Endothelial cell of umbilical vein (primary cell): ENCODE results near the gene GLYATL3. TPM values are rescaled to one million over a fixed set of nuclear protein-coding genes. Genes with fewer than 3 reads are reported as not detected.

ENCODE experiments used
- BruUV-seq: library from RNA; stranded (reverse); fragments of 400-500 nt; replicated peaks from 2 replicates; lab custom pipeline; 2021; lab: Mats Ljungman, UMichigan
- CTCF ChIA-PET: fragments of 300-600, 350-600 bp; sonication (Branson Sonifier 250); formaldehyde crosslinking; loops from one replicate; lab custom pipeline; 2021; ENCODE audit warnings: antibody characterized with exemption, inconsistent platforms; lab: Charles Lee
- POLR2A ChIA-PET: fragments of 300-600, 350-600 bp; sonication (Branson Sonifier 250); formaldehyde crosslinking; loops from one replicate; lab custom pipeline; 2021; ENCODE audit warnings: antibody characterized with exemption, inconsistent platforms; lab: Charles Lee
- DNase-seq: peaks from one replicate; pipeline ENCODE4 v3.0.0-alpha.2; 2011; ENCODE audit warnings: low read depth, low spot score
- FAIRE-seq: peaks from 2 replicates; lab custom pipeline; 2011; peaks lifted over from hg19 to GRCh38; lab: Jason Lieb, UNC
- H2AFZ ChIP-seq: 2 replicates; pipeline ENCODE4 v1.6.0; 2012; ENCODE audit warnings: low read depth, low read length, control low read depth, inconsistent platforms
- H3K27ac ChIP-seq: 2 replicates; pipeline ENCODE4 v1.5.1; 2011; ENCODE audit warnings: low read depth, mild to moderate bottlenecking, control low read depth, low read length, moderate library complexity; ENCODE audit not compliant: insufficient read depth
- H3K27me3 ChIP-seq, 2 experiments: 2 replicates each; pipeline versions ENCODE4 v1.6.0 to v1.6.1; 2011; ENCODE audit warnings: low read length in 2 of 2, mixed read lengths in 1 of 2; ENCODE audit not compliant: control insufficient read depth in 2 of 2, insufficient read depth in 2 of 2
- H3K36me3 ChIP-seq, 2 experiments: 2 replicates in 1 of 2; 3 replicates in 1 of 2; pipeline ENCODE4 v1.5.1; 2011; ENCODE audit warnings: low read length in 2 of 2, mild to moderate bottlenecking in 1 of 2, moderate library complexity in 1 of 2; ENCODE audit not compliant: control insufficient read depth in 2 of 2, insufficient read depth in 2 of 2; ENCODE audit errors: extremely low read depth in 1 of 2
- H3K4me1 ChIP-seq: 3 replicates; pipeline ENCODE4 v1.5.1; 2011; ENCODE audit warnings: mild to moderate bottlenecking, low read length; ENCODE audit not compliant: control insufficient read depth, insufficient read depth; ENCODE audit errors: extremely low read depth
- H3K4me2 ChIP-seq: 2 replicates; pipeline ENCODE4 v1.6.1; 2011; ENCODE audit warnings: low read length, control low read depth, mixed read lengths; ENCODE audit not compliant: insufficient read depth
- H3K4me3 ChIP-seq, 3 experiments: fragments of 200-600 bp in 1 of 3; sonication (generic), shearing (Covaris generic) in 1 of 3; replicated peaks in 1 of 3; 2 replicates each; pipeline ENCODE4 v1.5.1; 2011 to 2016; ENCODE audit warnings: control low read depth in 3 of 3, low read length in 3 of 3, mild to moderate bottlenecking in 2 of 3, inconsistent platforms in 1 of 3, low read depth in 1 of 3, moderate library complexity in 1 of 3; ENCODE audit not compliant: insufficient read depth in 1 of 3
- H3K79me2 ChIP-seq: 2 replicates; pipeline ENCODE4 v1.6.0; 2012; ENCODE audit warnings: low read length, inconsistent platforms; ENCODE audit not compliant: control insufficient read depth, insufficient read depth
- H3K9ac ChIP-seq: replicated peaks from 2 replicates; pipeline ENCODE3; 2011; ENCODE audit warnings: low read length, control low read depth; ENCODE audit not compliant: insufficient read depth; ENCODE audit errors: extremely low read depth
- H3K9me1 ChIP-seq: replicated peaks from 3 replicates; pipeline ENCODE4 v1.6.0; 2011; ENCODE audit warnings: mild to moderate bottlenecking, low read length; ENCODE audit not compliant: control insufficient read depth, insufficient read depth; ENCODE audit errors: extremely low read depth
- H3K9me3 ChIP-seq: replicated peaks from 2 replicates; pipeline ENCODE4 v1.5.1; 2012; ENCODE audit warnings: low read length, inconsistent platforms; ENCODE audit not compliant: control insufficient read depth, insufficient read depth
- H4K20me1 ChIP-seq: replicated peaks from 2 replicates; pipeline ENCODE3; 2011; ENCODE audit warnings: mild to moderate bottlenecking, low read length; ENCODE audit not compliant: control insufficient read depth, insufficient read depth; ENCODE audit errors: extremely low read depth
- EZH2 ChIP-seq: IDR thresholded peaks from 2 replicates; pipeline ENCODE4 v1.6.1; 2012; ENCODE audit warnings: borderline replicate concordance, low read depth, mild to moderate bottlenecking, moderate library complexity, low read length, inconsistent platforms; ENCODE audit not compliant: severe bottlenecking
- FOS ChIP-seq: IDR thresholded peaks from 2 replicates; pipeline ENCODE4 v1.6.1; 2011; ENCODE audit warnings: mild to moderate bottlenecking, low read length, moderate library complexity, borderline replicate concordance; ENCODE audit not compliant: insufficient read depth
- GATA2 ChIP-seq: IDR thresholded peaks from 2 replicates; pipeline ENCODE4 v1.7.0; 2011; ENCODE audit warnings: low read depth, mild to moderate bottlenecking, moderate library complexity, mixed read lengths, low read length; ENCODE audit not compliant: insufficient read length, insufficient read depth
- JUN ChIP-seq: IDR thresholded peaks from 2 replicates; pipeline ENCODE4 v1.6.1; 2011; ENCODE audit warnings: borderline replicate concordance, low read depth; ENCODE audit not compliant: insufficient read length, insufficient read depth
- MYC ChIP-seq: IDR thresholded peaks from one replicate; pipeline ENCODE4 v1.6.1; 2011; ENCODE audit warnings: mild to moderate bottlenecking, low read depth, low read length
- POLR2A ChIP-seq: IDR thresholded peaks from 2 replicates; pipeline ENCODE4 v1.6.1; 2012; ENCODE audit warnings: low read depth, mild to moderate bottlenecking, control low read depth, low read length
- dilution Hi-C: fragments of 300-500 bp; cut with MboI; formaldehyde crosslinking; loops from one replicate; pipeline ENCODE4 v1.15.0; 2019; ENCODE audit warnings: low sequenced_read_pairs; ENCODE audit not compliant: extremely low pct_ligation_motif_present
- intact Hi-C: fragments of 100-400 bp; cut with micrococcal nuclease; formaldehyde crosslinking; loops from one replicate; pipeline ENCODE4 v1.10.0; 2022
- polyA plus RNA-seq, 4 experiments: library from polyadenylated mRNA; depleted of rRNA in 3 of 4; stranded (reverse) in 3 of 4; unstranded in 1 of 4; fragments of >200 nt; gene quantifications; 2 replicates each; pipeline versions ENCODE4 v1.2.1 to v1.2.3, GENCODE V29; 2011 to 2012; ENCODE audit warnings: missing spikeins in 1 of 4
- total RNA-seq: library from RNA; stranded (reverse); gene quantifications from 2 replicates; pipeline ENCODE4 v1.2.3, GENCODE V29; 2021
- TF ChIP-seq, protein P1 (sequence below), 2 donors: IDR thresholded peaks; 1 replicate in 1 of 2; 2 replicates in 1 of 2; pipeline ENCODE4 v1.5.1; 2011; ENCODE audit warnings: low read length in 2 of 2, mild to moderate bottlenecking in 2 of 2, moderate library complexity in 2 of 2, control low read depth in 1 of 2, inconsistent platforms in 1 of 2, low read depth in 1 of 2; ENCODE audit not compliant: insufficient read depth in 1 of 2; ENCODE audit errors: extremely low read depth in 1 of 2
- TF ChIP-seq, protein P2 (sequence below): IDR thresholded peaks from 2 replicates; pipeline ENCODE4 v1.6.1; 2011; ENCODE audit not compliant: insufficient read depth, insufficient read length

Gene GLYATL3
- total and polyA plus RNA-seq, 2 donors (not counting 3 experiments of a cell fraction or from before 2014, with no cell fraction given) = not detected

DNA sequence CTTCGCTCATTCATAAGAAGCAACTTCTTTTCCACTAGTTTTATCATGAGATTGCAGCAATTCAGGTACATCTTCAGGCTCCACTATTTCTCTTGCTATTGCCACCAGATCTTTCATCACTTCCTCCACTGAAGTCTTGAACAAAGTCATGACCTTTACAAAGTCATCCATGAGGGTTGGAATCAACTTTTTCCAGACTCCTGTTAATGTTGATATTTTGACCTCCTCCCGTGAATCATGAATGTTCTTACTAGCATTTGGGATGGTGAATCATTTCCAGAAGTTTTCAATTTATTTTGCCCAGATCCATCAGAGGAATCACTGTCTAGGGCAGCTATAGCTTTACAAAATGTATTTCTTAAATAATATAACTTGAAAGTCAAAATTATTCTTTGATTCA lies 35.0 kb upstream of the GLYATL3 start:
- H3K79me2 ChIP-seq = peaks cover 21% of the 10 kb centered on the region
- TF ChIP-seq, protein P1, sequence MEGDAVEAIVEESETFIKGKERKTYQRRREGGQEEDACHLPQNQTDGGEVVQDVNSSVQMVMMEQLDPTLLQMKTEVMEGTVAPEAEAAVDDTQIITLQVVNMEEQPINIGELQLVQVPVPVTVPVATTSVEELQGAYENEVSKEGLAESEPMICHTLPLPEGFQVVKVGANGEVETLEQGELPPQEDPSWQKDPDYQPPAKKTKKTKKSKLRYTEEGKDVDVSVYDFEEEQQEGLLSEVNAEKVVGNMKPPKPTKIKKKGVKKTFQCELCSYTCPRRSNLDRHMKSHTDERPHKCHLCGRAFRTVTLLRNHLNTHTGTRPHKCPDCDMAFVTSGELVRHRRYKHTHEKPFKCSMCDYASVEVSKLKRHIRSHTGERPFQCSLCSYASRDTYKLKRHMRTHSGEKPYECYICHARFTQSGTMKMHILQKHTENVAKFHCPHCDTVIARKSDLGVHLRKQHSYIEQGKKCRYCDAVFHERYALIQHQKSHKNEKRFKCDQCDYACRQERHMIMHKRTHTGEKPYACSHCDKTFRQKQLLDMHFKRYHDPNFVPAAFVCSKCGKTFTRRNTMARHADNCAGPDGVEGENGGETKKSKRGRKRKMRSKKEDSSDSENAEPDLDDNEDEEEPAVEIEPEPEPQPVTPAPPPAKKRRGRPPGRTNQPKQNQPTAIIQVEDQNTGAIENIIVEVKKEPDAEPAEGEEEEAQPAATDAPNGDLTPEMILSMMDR (IDR thresholded peaks at IDR 0.05; ENCODE audit: extremely low read depth in 1 of 2, insufficient read depth in 1 of 2, low read depth in 1 of 2, low read length in 2 of 2) = no peak
- TF ChIP-seq POLR2A = no peak
- H3K36me3 ChIP-seq = no peaks in the 10 kb centered on the region
- FAIRE-seq (peak; percentile 15), DNase-seq (no peak)
- no peaks in the 10 kb centered on the region for H4K20me1 ChIP-seq
- intact Hi-C loops (no loop called here), dilution Hi-C loops (no loop called here)
- no peak overlapping the region for H3K9ac ChIP-seq
- H3K27ac ChIP-seq = no peak overlapping the region
- CTCF ChIA-PET = no interaction called here
- no peak overlapping the region for H3K4me2 ChIP-seq
- no TSS peak for BruUV-seq
- H3K4me1 ChIP-seq = peaks cover 19% of the 10 kb centered on the region
- no peak overlapping the region for H2AFZ ChIP-seq
- no peak overlapping the region for H3K4me3 ChIP-seq
- no peaks in the 10 kb centered on the region for H3K9me1 ChIP-seq
- H3K9me3 ChIP-seq = no peaks in the 10 kb centered on the region
- no peaks in the 10 kb centered on the region for H3K27me3 ChIP-seq
- POLR2A ChIA-PET = no interaction called here

DNA sequence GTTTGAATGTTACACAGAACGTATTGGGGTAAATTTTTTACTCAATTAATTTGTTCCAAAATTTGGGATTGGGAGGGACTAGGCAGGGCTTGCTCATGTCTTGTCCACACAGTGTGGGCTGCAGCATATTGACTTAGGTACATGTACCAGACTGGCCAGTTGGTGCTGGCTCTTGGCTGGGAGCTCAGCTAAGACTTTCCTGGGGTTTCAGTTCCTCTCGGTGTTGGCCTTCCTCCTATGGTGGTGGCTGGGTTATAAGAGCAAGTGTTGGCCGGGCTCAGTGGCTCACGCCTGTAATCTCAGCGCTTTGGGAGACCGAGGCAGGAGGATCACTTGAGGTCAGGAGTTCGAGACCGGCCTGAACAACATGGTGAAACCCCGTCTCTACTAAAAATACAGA lies 31.7 kb upstream of the GLYATL3 start:
- Histone ChIP-seq H3K4me2 (no peak overlapping the region), H4K20me1 (no peaks in the 10 kb centered on the region), H3K9me3 (no peaks in the 10 kb centered on the region), H3K79me2 (peaks cover 17% of the 10 kb centered on the region), H3K9ac (no peak overlapping the region), H2AFZ (no peak overlapping the region), H3K36me3 (no peaks in the 10 kb centered on the region), H3K27ac (no peak overlapping the region), H3K4me3 (no peak overlapping the region), H3K4me1 (peaks cover 10% of the 10 kb centered on the region), H3K9me1 (no peaks in the 10 kb centered on the region), H3K27me3 (no peaks in the 10 kb centered on the region)
- no peak for FAIRE-seq
- POLR2A ChIA-PET = no interaction called here
- CTCF ChIA-PET = no interaction called here
- intact Hi-C loops = no loop called here
- dilution Hi-C loops = no loop called here
- DNase-seq = no peak
- no TSS peak for BruUV-seq
- TF ChIP-seq, protein P2, sequence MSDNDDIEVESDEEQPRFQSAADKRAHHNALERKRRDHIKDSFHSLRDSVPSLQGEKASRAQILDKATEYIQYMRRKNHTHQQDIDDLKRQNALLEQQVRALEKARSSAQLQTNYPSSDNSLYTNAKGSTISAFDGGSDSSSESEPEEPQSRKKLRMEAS = no peak
- TF ChIP-seq MYC (no peak), POLR2A (no peak), GATA2 (no peak), JUN (no peak), FOS (no peak), EZH2 (no peak)
- TF ChIP-seq, protein P1 (IDR thresholded peaks at IDR 0.05; ENCODE audit: extremely low read depth in 1 of 2, insufficient read depth in 1 of 2, low read depth in 1 of 2, low read length in 2 of 2) = no peak
